Smooth muscle cell (in vitro differentiated cells): ENCODE results near the gene MCC. TPM values are rescaled to one million over a fixed set of nuclear protein-coding genes. Genes with fewer than 3 reads are reported as not detected.
A peak's percentile ranks its signal among the peaks of the same experiment; 100 is the strongest.

Source experiments
- DNase-seq: peaks from one replicate; lab custom pipeline; 2025; ENCODE audit not compliant: unreplicated experiment; lab: John Stamatoyannopoulos, UW
- H2AFZ ChIP-seq: fragments of 200-600 bp; sonication (generic); 2 replicates; pipeline ENCODE4 v1.6.0; 2016; ENCODE audit warnings: antibody characterized with exemption, low read depth, mild to moderate bottlenecking
- H3F3A ChIP-seq: fragments of 200-600 bp; sonication (generic); 2 replicates; pipeline ENCODE4 v1.6.0; 2017; ENCODE audit warnings: antibody characterized with exemption, low read depth
- H3K27ac ChIP-seq: fragments of 200-600 bp; sonication (generic); 2 replicates; pipeline ENCODE4 v1.5.1; 2016; ENCODE audit warnings: low read depth, mild to moderate bottlenecking
- H3K27me3 ChIP-seq: fragments of 200-600 bp; sonication (generic); 2 replicates; pipeline ENCODE4 v1.6.1; 2016; ENCODE audit warnings: low read depth, mild to moderate bottlenecking
- H3K36me3 ChIP-seq: fragments of 200-600 bp; sonication (generic); 2 replicates; pipeline ENCODE4 v1.5.1; 2016; ENCODE audit warnings: low read depth
- H3K4me1 ChIP-seq: fragments of 200-600 bp; sonication (generic); 2 replicates; pipeline ENCODE4 v1.5.1; 2016; ENCODE audit warnings: low read depth
- H3K4me2 ChIP-seq: fragments of 200-600 bp; sonication (generic); 2 replicates; pipeline ENCODE4 v1.6.0; 2016; ENCODE audit warnings: mild to moderate bottlenecking
- H3K4me3 ChIP-seq: fragments of 200-600 bp; sonication (generic); 2 replicates; pipeline ENCODE4 v1.5.1; 2016; ENCODE audit warnings: mild to moderate bottlenecking
- H3K79me2 ChIP-seq: fragments of 200-600 bp; sonication (generic); 2 replicates; pipeline ENCODE4 v1.6.0; 2016; ENCODE audit warnings: low read depth, mild to moderate bottlenecking
- H3K9ac ChIP-seq: fragments of 200-600 bp; sonication (generic); 2 replicates; pipeline ENCODE4 v1.6.0; 2016; ENCODE audit warnings: low read depth
- H3K9me3 ChIP-seq: fragments of 200-600 bp; sonication (generic); replicated peaks from 2 replicates; pipeline ENCODE4 v1.5.1; 2016; ENCODE audit warnings: low read depth
- H4K20me1 ChIP-seq: fragments of 200-600 bp; sonication (generic); 2 replicates; pipeline ENCODE4 v1.6.0; 2016; ENCODE audit warnings: low read depth
- WGBS: methylation state at CpG from one replicate; pipeline ENCODE4 v1.1.7; 2016; ENCODE audit warnings: low lambda C conversion rate; 5-methylcytosine and 5-hydroxymethylcytosine counted together
- polyA plus RNA-seq: library from polyadenylated mRNA; unstranded; fragments of >200 nt; fragmentation: Nextera tagmentation; extraction: Ambion mirVana; gene quantifications from 2 replicates; pipeline ENCODE4 v1.2.1, GENCODE V29; 2016
- total RNA-seq: library from RNA; depleted of rRNA; stranded (reverse); fragments of >200 nt; gene quantifications from 2 replicates; pipeline ENCODE4 v1.2.3, GENCODE V29; 2014
- TF ChIP-seq, protein P1 (sequence below): fragments of 200-600 bp; sonication (generic); IDR thresholded peaks from 2 replicates; pipeline ENCODE4 v1.5.1; 2017; ENCODE audit warnings: borderline replicate concordance, mild to moderate bottlenecking, antibody characterized with exemption; ENCODE audit not compliant: insufficient read depth, poor library complexity, severe bottlenecking

Gene MCC
- total and polyA plus RNA-seq, 2 experiments from 2014 or later = 5.8 to 19.2 TPM

GRCh38 chr5:113299591-113299990 lies 188.7 kb downstream of the MCC start:
- Histone ChIP-seq H3F3A (no peaks in the 10 kb centered on the region), H3K79me2 (no peaks in the 10 kb centered on the region), H3K9ac (no peak overlapping the region), H3K9me3 (no peaks in the 10 kb centered on the region), H3K4me1 (peaks cover 6% of the 10 kb centered on the region), H3K27ac (no peak overlapping the region), H4K20me1 (no peaks in the 10 kb centered on the region), H3K4me2 (no peak overlapping the region), H3K4me3 (no peak overlapping the region), H3K27me3 (no peaks in the 10 kb centered on the region), H2AFZ (no peak overlapping the region), H3K36me3 (no peaks in the 10 kb centered on the region)
- 96% methylated on average over 1 of the region's 1 CpG for WGBS
- DNase-seq = no peak
- TF ChIP-seq, protein P1, sequence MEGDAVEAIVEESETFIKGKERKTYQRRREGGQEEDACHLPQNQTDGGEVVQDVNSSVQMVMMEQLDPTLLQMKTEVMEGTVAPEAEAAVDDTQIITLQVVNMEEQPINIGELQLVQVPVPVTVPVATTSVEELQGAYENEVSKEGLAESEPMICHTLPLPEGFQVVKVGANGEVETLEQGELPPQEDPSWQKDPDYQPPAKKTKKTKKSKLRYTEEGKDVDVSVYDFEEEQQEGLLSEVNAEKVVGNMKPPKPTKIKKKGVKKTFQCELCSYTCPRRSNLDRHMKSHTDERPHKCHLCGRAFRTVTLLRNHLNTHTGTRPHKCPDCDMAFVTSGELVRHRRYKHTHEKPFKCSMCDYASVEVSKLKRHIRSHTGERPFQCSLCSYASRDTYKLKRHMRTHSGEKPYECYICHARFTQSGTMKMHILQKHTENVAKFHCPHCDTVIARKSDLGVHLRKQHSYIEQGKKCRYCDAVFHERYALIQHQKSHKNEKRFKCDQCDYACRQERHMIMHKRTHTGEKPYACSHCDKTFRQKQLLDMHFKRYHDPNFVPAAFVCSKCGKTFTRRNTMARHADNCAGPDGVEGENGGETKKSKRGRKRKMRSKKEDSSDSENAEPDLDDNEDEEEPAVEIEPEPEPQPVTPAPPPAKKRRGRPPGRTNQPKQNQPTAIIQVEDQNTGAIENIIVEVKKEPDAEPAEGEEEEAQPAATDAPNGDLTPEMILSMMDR = no peak

- TF ChIP-seq, protein P1 = no peak
- H3F3A ChIP-seq = no peaks in the 10 kb centered on the region
Observed at GRCh38 chr5:113296676-113297075, 191.6 kb downstream of the MCC start.

DNA sequence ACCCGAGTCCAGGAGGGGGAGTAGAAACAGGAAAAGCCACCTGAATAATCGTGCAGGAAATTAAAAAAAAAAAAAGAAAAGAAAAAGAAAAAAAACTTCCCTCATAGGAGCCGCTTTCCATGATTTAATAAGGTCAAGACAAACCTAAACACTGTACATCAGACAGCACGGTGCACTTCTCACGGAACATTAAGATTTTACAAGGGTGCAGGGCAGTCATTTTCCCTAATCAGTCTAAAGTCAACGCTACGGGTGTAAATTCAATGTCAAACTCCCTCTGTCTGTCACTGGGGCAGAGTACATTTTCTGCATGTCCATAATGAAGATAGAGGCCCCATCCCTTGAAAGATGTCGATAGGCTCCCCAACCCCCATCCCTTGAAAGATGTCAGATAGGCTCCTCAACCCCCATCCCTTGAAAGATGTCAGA lies 193.1 kb downstream of the MCC start:
- Histone ChIP-seq H3K27me3 (no peaks in the 10 kb centered on the region), H3K79me2 (peaks cover 4% of the 10 kb centered on the region), H3K4me1 (peaks cover 11% of the 10 kb centered on the region), H3K4me3 (peak overlapping the region; percentile 82), H3K9ac (peak overlapping the region; percentile 61), H4K20me1 (peaks cover 36% of the 10 kb centered on the region), H3K27ac (peak overlapping the region; percentile 61), H3F3A (no peaks in the 10 kb centered on the region), H3K36me3 (no peaks in the 10 kb centered on the region), H2AFZ (no peak overlapping the region), H3K9me3 (no peaks in the 10 kb centered on the region), H3K4me2 (peak overlapping the region; percentile 85)
- WGBS = 9% methylated on average over 8 of the region's 8 CpGs
- TF ChIP-seq, protein P1 = no peak
- no peak for DNase-seq

More at GRCh38 chr5:113296676-113297075, 191.6 kb downstream of the MCC start:
- H2AFZ ChIP-seq = no peak overlapping the region
- no peak overlapping the region for H3K9ac ChIP-seq
- H3K36me3 ChIP-seq = no peaks in the 10 kb centered on the region
- no peak overlapping the region for H3K4me2 ChIP-seq
- WGBS = 48% methylated on average over 1 of the region's 1 CpG
- no peak overlapping the region for H3K4me3 ChIP-seq
- H4K20me1 ChIP-seq = peaks cover 22% of the 10 kb centered on the region
- H3K27me3 ChIP-seq = no peaks in the 10 kb centered on the region
- DNase-seq = no peak
- peaks cover 11% of the 10 kb centered on the region for H3K4me1 ChIP-seq
- no peak overlapping the region for H3K27ac ChIP-seq
- H3K79me2 ChIP-seq = peaks cover 4% of the 10 kb centered on the region
- H3K9me3 ChIP-seq = no peaks in the 10 kb centered on the region
